Stimulated activated naive B cell treated with anti-CD40 and anti-IgM and Interleukin-4, amounts not matched to agents 10 μg/mL and 1 μg/mL and 100 μg/mL, for 72 hours (primary cell): ENCODE results near the gene SMAD7.

ENCODE experiments used
- ATAC-seq, 2 donors: fragments of 150-1000 bp; cut with Tn5 transposase; replicated peaks; 2 replicates each; pipeline ENCODE4 v1.10.0; 2021; ENCODE audit warnings: moderate library complexity in 1 of 2
- DNase-seq: peaks from one replicate; pipeline ENCODE4 v3.0.0; 2021
- H3K27ac Mint-ChIP-seq: one replicate; pipeline ENCODE4 v1.8.0; 2022; ENCODE audit warnings: mild to moderate bottlenecking, mixed read lengths
- H3K27me3 Mint-ChIP-seq, 2 donors: one replicate each; pipeline ENCODE4 v1.8.0; 2022; ENCODE audit warnings: mixed read lengths in 2 of 2
- H3K36me3 Mint-ChIP-seq, 2 donors: one replicate each; pipeline ENCODE4 v1.8.0; 2022; ENCODE audit warnings: mixed read lengths in 2 of 2, mild to moderate bottlenecking in 1 of 2
- H3K4me1 Mint-ChIP-seq, 2 donors: one replicate each; pipeline ENCODE4 v1.8.0; 2022; ENCODE audit warnings: mixed read lengths in 2 of 2, mild to moderate bottlenecking in 1 of 2
- H3K4me3 Mint-ChIP-seq, 2 donors: one replicate each; pipeline ENCODE4 v1.8.0; 2022; ENCODE audit warnings: mild to moderate bottlenecking in 2 of 2, mixed read lengths in 2 of 2, moderate library complexity in 1 of 2
- H3K9me3 Mint-ChIP-seq, 2 donors: one replicate each; pipeline ENCODE4 v1.8.0; 2022; ENCODE audit warnings: mixed read lengths in 2 of 2, mild to moderate bottlenecking in 1 of 2

The SMAD7 gene, protein sequence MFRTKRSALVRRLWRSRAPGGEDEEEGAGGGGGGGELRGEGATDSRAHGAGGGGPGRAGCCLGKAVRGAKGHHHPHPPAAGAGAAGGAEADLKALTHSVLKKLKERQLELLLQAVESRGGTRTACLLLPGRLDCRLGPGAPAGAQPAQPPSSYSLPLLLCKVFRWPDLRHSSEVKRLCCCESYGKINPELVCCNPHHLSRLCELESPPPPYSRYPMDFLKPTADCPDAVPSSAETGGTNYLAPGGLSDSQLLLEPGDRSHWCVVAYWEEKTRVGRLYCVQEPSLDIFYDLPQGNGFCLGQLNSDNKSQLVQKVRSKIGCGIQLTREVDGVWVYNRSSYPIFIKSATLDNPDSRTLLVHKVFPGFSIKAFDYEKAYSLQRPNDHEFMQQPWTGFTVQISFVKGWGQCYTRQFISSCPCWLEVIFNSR

DNA sequence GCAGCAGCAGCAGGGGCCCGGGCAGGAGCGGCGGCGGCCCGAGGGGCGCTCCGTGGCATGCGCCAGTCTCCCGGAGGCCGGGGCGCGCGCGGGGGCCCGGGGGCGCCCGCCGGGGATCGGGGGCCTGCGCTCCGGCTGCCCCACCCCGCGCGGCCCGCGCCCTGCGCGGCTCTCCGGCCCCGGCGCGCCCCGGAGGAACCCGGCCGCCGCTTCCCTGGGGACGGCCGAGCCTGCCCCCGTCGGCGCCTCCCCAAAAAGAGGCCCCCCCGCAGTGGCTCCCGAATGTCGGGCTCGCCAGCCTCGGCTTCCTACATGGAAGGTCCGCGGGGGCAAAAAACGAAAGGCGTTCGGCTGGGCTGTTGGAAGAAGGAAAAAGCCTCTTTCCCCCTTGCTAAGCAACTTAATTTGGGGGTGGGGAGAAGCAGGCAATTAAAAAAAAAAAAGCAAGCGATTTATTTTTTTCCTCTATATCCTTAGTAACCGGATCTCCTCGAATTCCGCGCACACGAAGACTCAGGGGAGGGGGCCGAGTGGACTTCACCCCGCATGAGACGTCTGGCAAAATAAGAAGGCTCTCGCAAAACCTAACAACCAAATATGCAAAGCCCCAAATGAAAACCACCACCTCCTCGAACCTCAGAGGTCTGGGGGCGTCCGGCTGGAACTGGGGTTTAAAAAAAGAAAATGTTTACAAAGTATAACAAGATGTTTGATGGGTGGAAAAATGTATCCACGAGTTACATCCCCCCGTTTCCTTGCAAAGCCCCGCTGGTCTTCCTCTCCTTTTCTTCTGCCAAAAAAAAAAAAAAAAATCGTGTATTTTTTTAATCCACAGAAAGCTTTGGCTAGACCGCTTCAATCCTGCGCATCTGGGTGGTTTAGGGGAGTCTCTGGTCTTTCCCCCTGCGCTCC, at the start of gene SMAD7:
TSS of gene SMAD7 (minus strand) at position 430 of the 912 bp plus-strand sequence. CDS start 541 bp downstream, outside the sequence.
- ATAC-seq (no peak), DNase-seq (no peak)
- Mint-ChIP-seq H3K27me3 (no peaks in the 10 kb centered on the region), H3K27ac (peak within 1 kb of the TSS; percentile 91), H3K4me3 (peak within 1 kb of the TSS; percentile 97 to 98), H3K9me3 (no peaks in the 10 kb centered on the region), H3K4me1 (peaks cover 16 to 34% of the 10 kb centered on the region in 2 donors), H3K36me3 (peaks cover 25 to 33% of the 10 kb centered on the region in 2 donors)

- Mint-ChIP-seq H3K27ac (no peak overlapping the region), H3K36me3 (no peaks in the 10 kb centered on the region), H3K9me3 (no peaks in the 10 kb centered on the region), H3K4me3 (no peak overlapping the region), H3K4me1 (peaks cover 3 to 7% of the 10 kb centered on the region in 2 donors), H3K27me3 (peaks cover 6 to 7% of the 10 kb centered on the region in 2 donors)
- DNase-seq (no peak), ATAC-seq (no peak)
Measured at GRCh38 chr18:48999569-48999968, 48.8 kb upstream of the SMAD7 start.

DNA sequence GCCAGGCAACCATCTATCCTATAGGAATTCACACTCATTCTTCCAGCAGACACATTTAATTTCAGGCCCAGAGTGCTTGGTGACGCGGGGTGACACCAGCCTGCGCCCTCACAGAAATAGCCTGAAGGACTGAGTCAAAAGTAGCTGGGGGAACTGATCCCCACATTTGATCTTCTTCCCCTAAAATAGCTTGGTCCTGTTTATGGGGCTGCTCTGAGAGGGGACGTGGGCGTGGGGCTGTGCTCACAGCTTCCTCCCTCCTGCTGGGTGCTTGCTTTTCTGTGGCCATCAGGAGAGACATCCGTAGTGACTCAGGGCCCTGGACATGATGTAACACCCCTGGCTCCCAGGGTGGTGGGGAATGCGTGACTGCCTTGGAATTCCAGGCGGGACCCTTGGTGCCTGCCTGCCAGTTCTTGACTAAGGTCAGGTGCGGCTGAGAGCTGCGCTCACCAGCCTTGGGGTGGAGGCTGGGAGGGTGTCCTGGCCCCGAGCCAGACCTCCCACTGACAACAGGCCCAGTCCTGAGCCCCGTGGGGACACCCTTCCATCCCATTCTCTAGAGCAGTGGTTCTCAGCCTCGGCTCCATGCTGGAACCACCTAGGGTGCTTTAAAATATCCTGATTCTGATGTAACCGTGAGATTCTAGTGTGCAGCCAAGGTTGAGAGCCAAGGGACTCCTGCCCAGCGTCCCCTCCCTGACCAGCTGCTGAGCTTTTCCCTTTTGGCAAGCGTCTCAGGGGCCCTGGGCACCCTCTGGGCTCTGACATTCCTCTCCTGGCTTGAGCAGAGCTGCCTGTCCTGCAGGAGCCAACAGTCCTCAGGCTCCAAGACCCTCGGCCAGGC, 47.4 kb upstream of the SMAD7 start:
- Mint-ChIP-seq H3K9me3 (no peaks in the 10 kb centered on the region), H3K27me3 (peaks cover under 1% of the 10 kb centered on the region in 2 donors), H3K27ac (no peak overlapping the region), H3K4me1 (peaks cover 11 to 21% of the 10 kb centered on the region in 2 donors), H3K4me3 (no peak overlapping the region), H3K36me3 (no peaks in the 10 kb centered on the region)
- ATAC-seq, result peak in 1 of 2 donors; percentile 25
- no peak for DNase-seq

DNA sequence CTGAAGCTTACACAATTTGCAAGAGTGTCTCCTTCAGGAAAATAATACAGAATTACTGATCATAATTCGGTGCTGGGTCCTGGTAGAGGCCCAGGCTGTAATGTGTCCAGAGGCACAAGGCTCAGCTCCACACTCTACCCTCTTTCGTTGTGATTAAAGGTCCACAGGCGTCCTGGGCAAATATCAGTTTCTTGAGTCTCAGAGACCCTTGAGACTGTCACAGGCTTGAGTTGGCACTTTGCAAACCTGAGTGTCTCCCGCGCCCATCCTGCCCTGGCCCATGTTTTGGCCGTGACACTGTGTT, 46.9 kb upstream of the SMAD7 start:
- ATAC-seq, result no peak
- DNase-seq, result no peak
- Mint-ChIP-seq H3K27me3 (peaks cover 0 to 2% of the 10 kb centered on the region in 2 donors), H3K4me3 (no peak overlapping the region), H3K4me1 (peaks cover 16 to 27% of the 10 kb centered on the region in 2 donors), H3K27ac (no peak overlapping the region), H3K36me3 (no peaks in the 10 kb centered on the region), H3K9me3 (no peaks in the 10 kb centered on the region)

- peaks cover 20 to 33% of the 10 kb centered on the region in 2 donors for H3K4me1 Mint-ChIP-seq
- DNase-seq (no peak), ATAC-seq (no peak)
- no peak overlapping the region for H3K4me3 Mint-ChIP-seq
- no peaks in the 10 kb centered on the region for H3K36me3 Mint-ChIP-seq
- H3K27me3 Mint-ChIP-seq, result peaks cover 0 to 5% of the 10 kb centered on the region in 2 donors
- no peak overlapping the region for H3K27ac Mint-ChIP-seq
- H3K9me3 Mint-ChIP-seq, result no peaks in the 10 kb centered on the region
Measured at GRCh38 chr18:48996901-48997463, 46.2 kb upstream of the SMAD7 start.

- H3K4me1 Mint-ChIP-seq, result peaks cover 20 to 33% of the 10 kb centered on the region in 2 donors
- H3K9me3 Mint-ChIP-seq, result no peaks in the 10 kb centered on the region
- no peak overlapping the region for H3K27ac Mint-ChIP-seq
- peaks cover 0 to 5% of the 10 kb centered on the region in 2 donors for H3K27me3 Mint-ChIP-seq
- DNase-seq, result no peak
- no peaks in the 10 kb centered on the region for H3K36me3 Mint-ChIP-seq
- ATAC-seq, result no peak
- H3K4me3 Mint-ChIP-seq, result no peak overlapping the region
Measured at GRCh38 chr18:48996041-48996440, 45.3 kb upstream of the SMAD7 start.

GRCh38 chr18:48994926-48995835, 44.4 kb upstream of the SMAD7 start:
- H3K4me3 Mint-ChIP-seq, result no peak overlapping the region
- H3K4me1 Mint-ChIP-seq, result peaks cover 23 to 40% of the 10 kb centered on the region in 2 donors
- H3K36me3 Mint-ChIP-seq, result no peaks in the 10 kb centered on the region
- H3K27ac Mint-ChIP-seq, result no peak overlapping the region
- no peak for DNase-seq
- peaks cover 0 to 5% of the 10 kb centered on the region in 2 donors for H3K27me3 Mint-ChIP-seq
- no peaks in the 10 kb centered on the region for H3K9me3 Mint-ChIP-seq
- no peak for ATAC-seq

DNA sequence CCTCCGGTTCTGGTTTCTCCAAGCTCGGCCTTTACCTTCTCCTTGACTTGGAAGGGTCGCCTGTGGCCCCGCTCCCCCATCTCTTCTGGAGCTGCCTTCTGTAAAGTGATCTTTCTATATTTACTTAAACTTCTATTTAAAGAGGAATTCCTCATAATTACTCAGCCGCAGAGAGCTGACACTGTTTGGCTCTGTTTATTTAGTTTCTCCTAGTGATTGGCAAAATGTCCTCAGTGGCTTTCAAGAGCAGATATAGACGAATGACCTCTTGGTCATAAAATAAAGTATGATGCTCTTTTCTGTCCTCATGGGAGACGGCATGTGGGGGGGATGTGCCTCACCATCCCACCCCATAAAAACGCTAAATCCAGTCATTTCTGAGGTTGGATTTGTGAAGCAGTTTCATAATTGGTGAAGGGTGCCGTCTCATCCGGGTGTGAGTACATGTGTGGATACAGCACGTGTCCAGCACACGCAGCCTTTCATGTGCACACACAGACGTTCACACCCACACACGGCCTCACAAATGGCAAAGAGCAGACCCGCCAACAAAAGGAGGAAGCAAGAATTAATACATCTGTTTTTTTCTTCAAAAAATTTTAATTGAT, 43.4 kb upstream of the SMAD7 start:
- no peaks in the 10 kb centered on the region for H3K36me3 Mint-ChIP-seq
- peaks cover 23 to 41% of the 10 kb centered on the region in 2 donors for H3K4me1 Mint-ChIP-seq
- no peak overlapping the region for H3K4me3 Mint-ChIP-seq
- no peaks in the 10 kb centered on the region for H3K9me3 Mint-ChIP-seq
- peaks cover 0 to 5% of the 10 kb centered on the region in 2 donors for H3K27me3 Mint-ChIP-seq
- DNase-seq (no peak), ATAC-seq (no peak)
- peak overlapping the region; percentile 25 for H3K27ac Mint-ChIP-seq

DNA sequence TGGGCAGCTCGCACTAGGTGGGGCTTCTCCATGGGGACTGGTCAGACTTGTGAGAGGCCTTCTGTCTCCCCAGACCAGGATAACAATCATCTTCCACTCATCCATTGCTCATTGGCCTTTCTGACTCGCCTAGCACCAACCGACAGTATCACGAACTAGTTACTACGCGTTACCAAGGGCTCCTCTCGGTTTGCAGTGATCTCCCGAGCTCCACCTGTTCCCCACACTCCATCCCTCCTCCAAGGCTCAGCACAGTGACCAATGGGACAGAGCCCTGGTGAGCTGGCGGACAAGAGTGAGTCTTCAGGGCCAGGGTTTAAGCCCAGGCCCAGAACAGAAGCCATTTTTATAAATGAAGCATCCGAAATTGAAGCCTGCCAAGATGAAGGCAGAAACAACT, 42.8 kb upstream of the SMAD7 start:
- no peaks in the 10 kb centered on the region for H3K9me3 Mint-ChIP-seq
- no peaks in the 10 kb centered on the region for H3K36me3 Mint-ChIP-seq
- peaks cover 0 to 5% of the 10 kb centered on the region in 2 donors for H3K27me3 Mint-ChIP-seq
- DNase-seq (no peak), ATAC-seq (no peak)
- H3K4me1 Mint-ChIP-seq, result peaks cover 23 to 41% of the 10 kb centered on the region in 2 donors
- no peak overlapping the region for H3K27ac Mint-ChIP-seq
- H3K4me3 Mint-ChIP-seq, result no peak overlapping the region

DNA sequence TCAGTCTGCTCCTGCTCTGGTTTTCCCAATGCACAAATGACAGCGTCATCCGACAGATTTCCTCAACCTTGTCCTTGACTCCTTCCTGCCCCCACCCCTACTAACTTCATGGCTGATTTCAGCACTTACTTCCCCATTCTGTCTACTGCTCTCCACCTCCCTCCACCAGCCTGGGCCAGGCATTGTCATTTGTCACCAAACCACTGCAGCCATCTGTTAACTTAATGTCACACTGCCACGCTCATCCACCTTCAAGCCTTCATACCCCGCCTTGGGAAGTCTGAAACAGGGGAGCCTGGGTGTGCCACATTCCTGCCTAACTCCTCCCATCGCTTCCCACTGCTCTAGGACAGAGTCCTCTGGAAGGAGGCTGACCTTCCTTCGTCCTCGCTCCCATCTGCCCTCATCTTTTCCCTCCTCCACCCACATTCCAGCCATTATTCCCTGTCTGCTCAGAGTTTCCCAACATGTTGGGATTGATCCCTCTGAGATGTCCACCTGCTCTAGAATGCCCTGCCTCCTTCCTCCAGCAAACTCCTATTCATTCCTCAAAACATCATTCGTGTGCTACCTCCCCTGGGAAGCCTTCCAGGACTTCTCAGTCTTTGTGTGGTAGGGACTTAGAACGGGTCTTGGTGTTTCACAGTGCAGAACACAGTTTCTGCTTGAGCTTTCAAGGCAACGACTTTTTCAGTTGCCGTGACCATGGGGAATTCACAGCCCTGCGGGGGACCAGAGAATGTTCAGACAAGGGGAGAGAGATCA, 42.2 kb upstream of the SMAD7 start:
- ATAC-seq, result peak; percentile 99

DNA sequence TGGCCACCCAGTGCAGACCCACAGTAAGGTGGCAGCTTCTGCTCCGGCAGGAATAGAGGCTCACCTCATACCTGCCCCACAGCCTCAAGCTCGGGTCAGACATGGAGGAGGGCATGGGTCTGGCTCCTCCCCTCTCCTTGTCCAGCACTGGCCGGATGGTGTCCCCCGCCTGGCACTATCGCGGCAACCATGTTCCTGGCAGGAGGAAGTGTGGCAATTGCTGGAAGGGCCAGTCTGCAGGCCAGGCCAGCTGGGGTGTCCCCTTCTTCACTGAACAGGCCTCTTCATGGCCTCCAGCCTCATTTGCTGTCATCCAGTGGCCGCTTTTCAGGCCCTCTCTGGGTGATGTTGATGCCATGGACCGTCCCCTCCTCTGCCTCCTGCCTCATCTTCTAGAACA, 41.4 kb upstream of the SMAD7 start:
- Mint-ChIP-seq H3K36me3 (no peaks in the 10 kb centered on the region), H3K4me1 (peaks cover 22 to 41% of the 10 kb centered on the region in 2 donors), H3K27ac (peak overlapping the region; percentile 85), H3K4me3 (no peak overlapping the region), H3K27me3 (peaks cover 0 to 5% of the 10 kb centered on the region in 2 donors), H3K9me3 (no peaks in the 10 kb centered on the region)
- DNase-seq, result no peak
- no peak for ATAC-seq

More for the DNA sequence above, 42.2 kb upstream of the SMAD7 start:
- Mint-ChIP-seq H3K27me3 (peaks cover 0 to 5% of the 10 kb centered on the region in 2 donors), H3K36me3 (no peaks in the 10 kb centered on the region), H3K9me3 (no peaks in the 10 kb centered on the region), H3K4me3 (peak overlapping the region; percentile 3 to 46), H3K4me1 (peaks cover 22 to 41% of the 10 kb centered on the region in 2 donors), H3K27ac (peak overlapping the region; percentile 85)
- DNase-seq, result peak; percentile 67

DNA sequence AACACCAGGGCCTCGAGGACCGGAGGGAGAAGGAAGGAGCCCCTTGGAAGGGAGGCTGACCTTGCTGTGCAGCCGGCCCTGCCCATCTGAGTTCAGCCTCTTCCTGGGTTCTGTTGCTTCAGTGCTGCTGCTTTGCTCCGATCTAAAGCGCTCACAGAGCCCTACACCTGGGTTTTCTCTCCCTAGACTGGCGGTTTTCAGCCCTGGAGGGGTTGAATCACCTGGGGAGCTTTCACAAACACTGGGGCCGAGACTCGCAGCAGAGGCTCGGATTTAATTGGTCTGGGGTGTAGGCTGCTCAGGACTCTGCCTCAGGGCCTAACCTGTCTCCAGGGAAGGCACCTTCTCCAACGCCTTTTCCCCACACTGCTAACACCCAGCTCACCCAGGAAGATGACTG, 40.9 kb upstream of the SMAD7 start:
- peaks cover 0 to 5% of the 10 kb centered on the region in 2 donors for H3K27me3 Mint-ChIP-seq
- H3K9me3 Mint-ChIP-seq, result no peaks in the 10 kb centered on the region
- H3K4me3 Mint-ChIP-seq, result no peak overlapping the region
- DNase-seq (no peak), ATAC-seq (no peak)
- no peak overlapping the region for H3K27ac Mint-ChIP-seq
- peaks cover 21 to 41% of the 10 kb centered on the region in 2 donors for H3K4me1 Mint-ChIP-seq
- H3K36me3 Mint-ChIP-seq, result no peaks in the 10 kb centered on the region
